DOHH2 (cell line): ENCODE measurements around the gene WBP2.
"Not testable (repeated sequence)": the region's sequence is repeated elsewhere in the genome, so short reads cannot be mapped to it uniquely, and the experiment has no call there.

Experiments
- H3F3A ChIP-seq: fragments of 200-600 bp; sonication (generic), shearing (Covaris generic); 2 replicates; pipeline ENCODE4 v1.6.0; 2016; ENCODE audit warnings: antibody characterized with exemption, mild to moderate bottlenecking; ENCODE audit not compliant: control insufficient read depth, insufficient read depth
- H3K27ac ChIP-seq: fragments of 200-600 bp; sonication (generic); 2 replicates; pipeline ENCODE4 v1.5.1; 2014; ENCODE audit warnings: low read depth, mild to moderate bottlenecking, low read length, moderate library complexity
- H3K27me3 ChIP-seq: fragments of 200-600 bp; sonication (generic); 2 replicates; pipeline ENCODE4 v1.6.1; 2014; ENCODE audit warnings: mild to moderate bottlenecking, low read length, mixed read lengths; ENCODE audit not compliant: control insufficient read depth
- H3K36me3 ChIP-seq: fragments of 200-600 bp; sonication (generic); 2 replicates; pipeline ENCODE4 v1.6.1; 2014; ENCODE audit warnings: mild to moderate bottlenecking, low read length, moderate library complexity, mixed read lengths; ENCODE audit not compliant: control insufficient read depth
- H3K4me1 ChIP-seq: fragments of 200-600 bp; sonication (generic); 2 replicates; pipeline ENCODE4 v1.6.1; 2014; ENCODE audit warnings: mild to moderate bottlenecking, low read length, mixed read lengths; ENCODE audit not compliant: control insufficient read depth
- H3K4me2 ChIP-seq: fragments of 200-600 bp; sonication (generic); 2 replicates; pipeline ENCODE4 v1.6.0; 2014; ENCODE audit warnings: mild to moderate bottlenecking, low read length, moderate library complexity
- H3K4me3 ChIP-seq: fragments of 200-600 bp; sonication (generic); 2 replicates; pipeline ENCODE4 v1.5.1; 2014; ENCODE audit warnings: mild to moderate bottlenecking, low read length, mixed read lengths
- H3K79me2 ChIP-seq: fragments of 200-600 bp; sonication (generic); 2 replicates; pipeline ENCODE4 v1.6.1; 2014; ENCODE audit warnings: mild to moderate bottlenecking, low read length, mixed read lengths; ENCODE audit not compliant: control insufficient read depth
- H3K9me2 ChIP-seq: fragments of 200-600 bp; sonication (generic); replicated peaks from 2 replicates; pipeline ENCODE4 v1.6.1; 2014; ENCODE audit warnings: mild to moderate bottlenecking, low read length, mixed read lengths; ENCODE audit not compliant: control insufficient read depth
- H3K9me3 ChIP-seq: fragments of 200-600 bp; sonication (generic); 2 replicates; pipeline ENCODE4 v1.6.1; 2014; ENCODE audit warnings: antibody characterized with exemption, low read length, mixed read lengths; ENCODE audit not compliant: control insufficient read depth, insufficient read depth
- H4K20me1 ChIP-seq: fragments of 200-600 bp; sonication (generic); 2 replicates; pipeline ENCODE4 v1.6.0; 2014; ENCODE audit warnings: low read depth, mild to moderate bottlenecking, antibody characterized with exemption, low read length, moderate library complexity; ENCODE audit not compliant: control insufficient read depth, insufficient read depth
- EZH2phosphoT487 ChIP-seq: fragments of 200-600 bp; sonication (generic); IDR thresholded peaks from 2 replicates; pipeline ENCODE4 v1.6.1; 2017; ENCODE audit warnings: borderline replicate concordance, mild to moderate bottlenecking, antibody characterized with exemption, low read length, moderate library complexity, mixed read lengths
- TF ChIP-seq, protein P1 (sequence below): fragments of 200-600 bp; sonication (generic); IDR thresholded peaks from one replicate; pipeline ENCODE4 v1.5.1; 2014; ENCODE audit warnings: antibody characterized with exemption, mild to moderate bottlenecking, low read depth, low read length; ENCODE audit not compliant: poor library complexity, severe bottlenecking

Gene WBP2

DNA sequence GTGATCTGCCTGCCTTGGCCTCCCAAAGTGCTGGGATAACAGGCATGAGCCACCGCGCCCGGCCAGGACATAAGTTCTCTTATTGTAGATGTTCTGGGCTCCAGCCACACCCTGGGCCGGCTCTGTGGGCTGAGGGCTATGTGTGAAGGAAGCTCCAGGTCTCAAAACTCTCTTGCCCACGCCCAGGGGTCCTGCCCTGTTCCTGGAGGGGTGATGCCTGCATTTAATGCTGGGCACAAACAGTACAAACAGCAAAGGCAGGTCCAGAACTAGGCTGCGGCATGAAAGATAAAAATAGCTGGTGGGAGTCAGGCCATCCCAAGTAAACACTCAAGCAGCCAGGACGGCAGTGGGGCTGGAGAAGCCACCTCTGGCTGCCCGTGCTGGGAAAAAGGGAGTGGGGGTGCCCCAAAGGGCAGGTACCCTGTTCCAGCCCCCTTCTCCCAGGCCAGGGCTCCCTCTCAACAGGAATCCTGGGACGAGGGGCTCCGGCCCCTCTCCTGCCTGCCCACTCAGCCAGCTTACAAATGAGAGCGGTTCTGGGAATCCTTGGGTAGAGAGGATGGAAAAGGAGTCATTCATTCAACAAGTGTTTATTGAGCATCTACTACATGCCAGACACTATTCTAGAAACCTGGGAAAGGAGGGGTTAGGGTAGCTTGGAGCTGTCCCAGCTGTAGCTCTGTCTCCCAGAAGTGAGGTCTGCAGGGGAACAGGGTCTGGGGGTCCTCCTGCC, 18.6 kb upstream of the WBP2 start:
- TF ChIP-seq, protein P1, sequence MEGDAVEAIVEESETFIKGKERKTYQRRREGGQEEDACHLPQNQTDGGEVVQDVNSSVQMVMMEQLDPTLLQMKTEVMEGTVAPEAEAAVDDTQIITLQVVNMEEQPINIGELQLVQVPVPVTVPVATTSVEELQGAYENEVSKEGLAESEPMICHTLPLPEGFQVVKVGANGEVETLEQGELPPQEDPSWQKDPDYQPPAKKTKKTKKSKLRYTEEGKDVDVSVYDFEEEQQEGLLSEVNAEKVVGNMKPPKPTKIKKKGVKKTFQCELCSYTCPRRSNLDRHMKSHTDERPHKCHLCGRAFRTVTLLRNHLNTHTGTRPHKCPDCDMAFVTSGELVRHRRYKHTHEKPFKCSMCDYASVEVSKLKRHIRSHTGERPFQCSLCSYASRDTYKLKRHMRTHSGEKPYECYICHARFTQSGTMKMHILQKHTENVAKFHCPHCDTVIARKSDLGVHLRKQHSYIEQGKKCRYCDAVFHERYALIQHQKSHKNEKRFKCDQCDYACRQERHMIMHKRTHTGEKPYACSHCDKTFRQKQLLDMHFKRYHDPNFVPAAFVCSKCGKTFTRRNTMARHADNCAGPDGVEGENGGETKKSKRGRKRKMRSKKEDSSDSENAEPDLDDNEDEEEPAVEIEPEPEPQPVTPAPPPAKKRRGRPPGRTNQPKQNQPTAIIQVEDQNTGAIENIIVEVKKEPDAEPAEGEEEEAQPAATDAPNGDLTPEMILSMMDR, result no peak
- no peak for TF ChIP-seq EZH2phosphoT487
- no peaks in the 10 kb centered on the region for H3K9me2 ChIP-seq

DNA sequence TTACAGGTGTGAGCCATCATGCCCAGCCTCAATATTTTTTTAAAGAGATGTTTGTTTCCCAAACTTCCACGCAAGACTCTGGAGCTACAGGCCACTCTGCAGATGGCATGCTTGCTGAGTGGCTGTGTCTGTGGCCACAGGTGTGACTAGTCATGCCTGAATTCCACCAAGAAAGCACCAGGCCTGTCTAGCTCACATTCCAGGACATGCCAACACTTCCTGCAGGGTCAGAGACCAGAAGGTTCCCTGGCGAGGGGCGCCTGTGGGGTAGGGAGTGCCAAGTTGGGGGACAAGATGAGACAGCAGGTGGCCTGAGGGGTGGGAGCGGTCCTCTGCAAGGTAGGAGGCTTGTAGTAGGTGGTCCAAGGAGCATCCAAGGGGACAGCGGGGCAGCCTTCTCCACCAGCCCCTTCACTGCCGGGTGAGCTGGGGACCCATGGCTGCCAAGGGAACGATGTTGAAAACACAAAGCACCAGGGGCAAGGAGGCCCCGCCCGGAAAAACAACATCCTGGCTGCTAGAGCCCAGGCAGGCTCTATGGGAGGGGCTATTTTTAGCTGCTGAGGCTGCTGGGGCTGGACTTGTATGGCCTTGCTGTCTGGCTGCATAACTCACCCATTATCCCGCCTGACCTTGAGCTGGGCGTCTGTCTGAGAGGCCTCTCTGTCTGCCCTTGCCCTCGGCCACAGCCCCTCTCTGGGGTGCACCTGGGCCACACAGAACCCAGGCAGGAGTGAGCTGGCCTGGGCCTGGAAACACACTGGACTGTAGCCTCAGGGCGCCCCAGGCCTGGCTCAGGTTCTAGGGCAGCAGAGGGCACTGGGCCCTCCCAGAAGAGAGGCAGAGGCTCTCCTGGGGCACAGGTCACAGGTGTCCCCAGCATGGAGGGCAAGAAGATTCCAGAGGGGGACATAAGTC, 17.6 kb upstream of the WBP2 start:
- Histone ChIP-seq H3K9me3 (no peaks in the 10 kb centered on the region), H3K79me2 (peaks cover 15% of the 10 kb centered on the region), H3K4me2 (no peak overlapping the region), H3K36me3 (peaks cover 10% of the 10 kb centered on the region), H3K9me2 (no peaks in the 10 kb centered on the region), H3K27ac (no peak overlapping the region), H3F3A (0 out of 2 replicates have a peak, but pooled peaks cover 2% of the 10 kb centered on the region), H3K4me1 (peaks cover 25% of the 10 kb centered on the region), H3K27me3 (no peaks in the 10 kb centered on the region; the same call in 1 of the 2 replicates), H4K20me1 (no peaks in the 10 kb centered on the region), H3K4me3 (no peak overlapping the region)
- TF ChIP-seq EZH2phosphoT487, result no peak

More for the DNA sequence above, 18.6 kb upstream of the WBP2 start:
- Histone ChIP-seq H3K4me1 (peaks cover 33% of the 10 kb centered on the region), H3F3A (0 out of 2 replicates have a peak, but pooled peaks cover 2% of the 10 kb centered on the region), H3K4me2 (no peak overlapping the region), H3K79me2 (peaks cover 15% of the 10 kb centered on the region), H4K20me1 (no peaks in the 10 kb centered on the region), H3K9me3 (no peaks in the 10 kb centered on the region), H3K27ac (no peak overlapping the region), H3K36me3 (peaks cover 10% of the 10 kb centered on the region), H3K27me3 (peaks cover 2% of the 10 kb centered on the region), H3K4me3 (no peak overlapping the region)

- H3K27ac ChIP-seq, H4K20me1 ChIP-seq, H3F3A ChIP-seq, H3K9me3 ChIP-seq, H3K79me2 ChIP-seq, H3K4me3 ChIP-seq, H3K4me2 ChIP-seq, H3K9me2 ChIP-seq, H3K27me3 ChIP-seq, H3K4me1 ChIP-seq, H3K36me3 ChIP-seq: not testable (repeated sequence)
Observed at GRCh38 chr17:75870228-75870627, 15.1 kb upstream of the WBP2 start.

DNA sequence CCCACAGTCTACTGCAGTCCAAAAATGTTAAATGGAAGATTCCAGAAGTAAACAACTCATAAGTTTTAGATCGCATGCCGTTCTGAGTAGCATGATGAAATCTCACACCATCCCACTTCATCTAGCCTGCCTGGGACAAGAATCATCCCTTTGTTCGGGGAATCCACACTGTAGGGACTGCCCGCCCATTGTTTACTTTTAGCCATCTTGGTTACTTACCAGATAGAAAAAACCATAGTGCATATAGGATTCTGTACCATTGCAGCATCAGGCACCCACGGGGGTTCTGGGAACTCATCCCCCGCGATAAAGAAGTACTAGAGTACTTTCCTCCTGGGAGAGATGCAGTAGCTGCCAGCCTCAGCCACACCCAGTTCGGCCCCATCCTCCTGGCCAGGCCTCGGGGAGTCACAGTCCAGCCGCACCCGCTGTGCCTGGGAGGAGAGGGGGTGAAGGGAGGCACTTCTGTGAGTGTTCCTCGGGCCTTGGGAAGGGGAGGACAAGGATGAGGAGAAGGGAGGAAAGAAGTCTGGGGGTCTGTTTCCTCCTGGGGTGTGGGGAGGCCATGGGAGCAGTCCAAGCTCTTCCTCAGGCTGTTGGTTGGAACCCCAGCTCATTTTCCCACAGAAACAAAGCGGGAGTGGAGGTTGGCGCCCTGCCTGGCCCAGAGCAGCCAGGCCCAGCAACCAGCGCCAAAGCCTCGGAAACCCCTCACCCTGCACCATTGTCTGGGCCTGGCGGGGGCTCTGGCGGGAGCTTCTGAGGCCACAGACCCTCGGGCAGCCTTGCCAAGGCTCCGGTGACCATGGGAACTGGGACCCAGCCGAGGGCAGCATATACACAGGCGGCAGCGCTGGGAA, 14.4 kb upstream of the WBP2 start:
- H3K36me3 ChIP-seq, result no peaks in the 10 kb centered on the region; the same call in 1 of the 2 replicates
- H3K79me2 ChIP-seq, result no peaks in the 10 kb centered on the region
- H3K4me2 ChIP-seq, result no peak overlapping the region
- no peaks in the 10 kb centered on the region for H3F3A ChIP-seq
- no peaks in the 10 kb centered on the region for H3K9me2 ChIP-seq
- H4K20me1 ChIP-seq, result no peaks in the 10 kb centered on the region
- H3K9me3 ChIP-seq, result no peaks in the 10 kb centered on the region
- H3K4me1 ChIP-seq, result peaks cover 5% of the 10 kb centered on the region
- no peak overlapping the region for H3K27ac ChIP-seq
- H3K27me3 ChIP-seq, result no peaks in the 10 kb centered on the region; the same call in 1 of the 2 replicates
- H3K4me3 ChIP-seq, result no peak overlapping the region
- no peak for TF ChIP-seq EZH2phosphoT487
- TF ChIP-seq, protein P1, result no peak

DNA sequence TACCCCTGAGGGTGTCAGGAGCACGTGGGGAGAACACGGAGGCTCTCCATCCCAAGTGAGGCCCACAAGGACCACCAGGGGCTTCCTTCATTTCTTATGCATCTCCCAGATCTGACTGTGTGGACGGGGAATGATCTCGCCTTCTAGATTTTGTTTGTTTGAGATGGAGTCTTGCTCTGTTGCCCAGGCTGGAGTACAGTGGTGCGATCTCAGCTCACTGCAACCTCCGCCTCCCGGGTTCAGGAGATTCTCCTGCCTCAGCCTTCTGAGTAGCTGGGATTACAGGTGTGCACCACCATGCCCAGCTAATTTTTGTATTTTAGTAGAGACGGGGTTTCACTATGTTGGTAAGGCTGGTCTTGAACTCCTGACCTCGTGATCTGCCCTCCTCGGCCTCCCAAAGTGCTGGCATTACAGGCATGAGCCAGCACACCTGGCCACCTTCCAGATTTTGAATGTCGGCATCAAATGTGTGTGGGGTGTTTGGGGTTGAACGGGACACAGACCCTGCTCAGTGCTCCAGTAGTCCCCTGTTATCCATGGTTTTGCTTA, 13.7 kb upstream of the WBP2 start:
- not testable (repeated sequence) for H3K79me2 ChIP-seq
- H3K4me1 ChIP-seq, result peaks cover 12% of the 10 kb centered on the region

More for the DNA sequence above, 13.7 kb upstream of the WBP2 start:
- not testable (repeated sequence) for H4K20me1 ChIP-seq, H3K9me3 ChIP-seq, H3K9me2 ChIP-seq, H3K27me3 ChIP-seq, H3K27ac ChIP-seq, H3K36me3 ChIP-seq, H3F3A ChIP-seq, H3K4me2 ChIP-seq, H3K4me3 ChIP-seq
